ENCODE results near the gene INPP5J.

- TF ChIP-seq RXRA (CRISPR knock-in tag; IDR thresholded peaks at IDR 0.05), result no peak
- TF ChIP-seq HCFC1 (IDR thresholded peaks at IDR 0.05; ENCODE audit: low read depth, low read length), result no peak
- TF ChIP-seq ZNF792 (CRISPR knock-in tag; IDR thresholded peaks at IDR 0.05), result no peak
Measured at GRCh38 chr22:31077681-31078080, 45.1 kb upstream of the INPP5J start.
